Thymus (tissue), 11 donors: ENCODE data around the gene SCT. TPM values are rescaled to one million over a fixed set of nuclear protein-coding genes. Genes with fewer than 3 reads are reported as not detected.

Experiments used
- DNase-seq, 9 donors: peaks; one replicate each; pipeline ENCODE4 v3.0.0-alpha.2; 2013; ENCODE audit warnings: low spot score in 9 of 9, low read depth in 6 of 9, missing footprints in 1 of 9
- H3K27ac ChIP-seq, 2 donors: one replicate each; pipeline ENCODE4 v1.5.1; 2013; ENCODE audit warnings: control low read depth in 1 of 2, low read depth in 1 of 2, low read length in 1 of 2, mild to moderate bottlenecking in 1 of 2, moderate library complexity in 1 of 2
- H3K27me3 ChIP-seq, 2 donors: one replicate each; pipeline ENCODE4 v1.5.1; 2013; ENCODE audit warnings: low read length in 1 of 2; ENCODE audit not compliant: control insufficient read depth in 2 of 2, insufficient read depth in 1 of 2
- H3K36me3 ChIP-seq, 2 donors: one replicate each; pipeline ENCODE4 v1.5.1; 2013; ENCODE audit warnings: low read length in 1 of 2, mild to moderate bottlenecking in 1 of 2, moderate library complexity in 1 of 2; ENCODE audit not compliant: control insufficient read depth in 2 of 2, insufficient read depth in 2 of 2
- H3K4me1 ChIP-seq, 2 donors: one replicate each; pipeline ENCODE4 v1.5.1; 2013; ENCODE audit warnings: low read length in 2 of 2; ENCODE audit not compliant: control insufficient read depth in 2 of 2, insufficient read depth in 2 of 2
- H3K4me3 ChIP-seq, 2 donors: one replicate each; pipeline ENCODE4 v1.5.1; 2013; ENCODE audit warnings: low read length in 2 of 2, control low read depth in 1 of 2, mild to moderate bottlenecking in 1 of 2
- H3K9me3 ChIP-seq, 2 donors: one replicate each; pipeline ENCODE4 v1.5.1; 2013; ENCODE audit warnings: low read length in 1 of 2, mild to moderate bottlenecking in 1 of 2; ENCODE audit not compliant: control insufficient read depth in 2 of 2, insufficient read depth in 1 of 2
- WGBS: extraction: QIAGEN DNeasy Blood & Tissue Kit; methylation state at CpG from one replicate; pipeline ENCODE4 v1.1.7; 2013; 5-methylcytosine and 5-hydroxymethylcytosine counted together
- polyA plus RNA-seq: library from polyadenylated mRNA; stranded (reverse); fragments of 200-250 nt; gene quantifications from one replicate; pipeline ENCODE4 v1.2.3, GENCODE V29; 2013
- total RNA-seq: library from RNA; stranded (reverse); fragments of 120-200 nt; gene quantifications from one replicate; pipeline ENCODE4 v1.2.4, GENCODE V29; 2013
- donor health status: healthy.

SCT gene
- total and polyA plus RNA-seq, 2 donors = 0.19 to 0.25 TPM

GRCh38 chr11:607971-608659 is 18.9 kb downstream of the SCT start:
- DNase-seq = no peak
- Histone ChIP-seq H3K27ac (no peak overlapping the region), H3K4me3 (no peak overlapping the region), H3K9me3 (no peaks in the 10 kb centered on the region), H3K27me3 (no peaks in the 10 kb centered on the region), H3K4me1 (no peaks in the 10 kb centered on the region), H3K36me3 (peaks cover 97 to 100% of the 10 kb centered on the region in 2 donors)
- 97% methylated on average over 45 of the region's 45 CpGs for WGBS

GRCh38 chr11:607020-607780 is 19.8 kb downstream of the SCT start:
- Histone ChIP-seq H3K27me3 (no peaks in the 10 kb centered on the region), H3K4me3 (no peak overlapping the region), H3K27ac (no peak overlapping the region), H3K36me3 (peaks cover 91 to 100% of the 10 kb centered on the region in 2 donors), H3K4me1 (no peaks in the 10 kb centered on the region), H3K9me3 (no peaks in the 10 kb centered on the region)
- DNase-seq = no peak
- 97% methylated on average over 35 of the region's 35 CpGs for WGBS

- H3K4me1 ChIP-seq = no peaks in the 10 kb centered on the region
- no peak overlapping the region for H3K27ac ChIP-seq
- no peaks in the 10 kb centered on the region for H3K9me3 ChIP-seq
- H3K27me3 ChIP-seq = no peaks in the 10 kb centered on the region
- WGBS = 97% methylated on average over 19 of the region's 19 CpGs
- no peak overlapping the region for H3K4me3 ChIP-seq
- DNase-seq = no peak
- H3K36me3 ChIP-seq = peaks cover 93 to 100% of the 10 kb centered on the region in 2 donors
Measured at GRCh38 chr11:606245-606644, 20.7 kb downstream of the SCT start.

- Histone ChIP-seq H3K36me3 (peaks cover 89 to 92% of the 10 kb centered on the region in 2 donors), H3K9me3 (no peaks in the 10 kb centered on the region), H3K4me3 (no peak overlapping the region), H3K4me1 (no peaks in the 10 kb centered on the region), H3K27ac (no peak overlapping the region), H3K27me3 (no peaks in the 10 kb centered on the region)
- no peak for DNase-seq
- WGBS = 98% methylated on average over 33 of the region's 33 CpGs
Measured at GRCh38 chr11:605286-606129, 21.5 kb downstream of the SCT start.

- H3K27me3 ChIP-seq = no peaks in the 10 kb centered on the region
- no peak overlapping the region for H3K4me3 ChIP-seq
- H3K27ac ChIP-seq = no peak overlapping the region
- 97% methylated on average over 13 of the region's 13 CpGs for WGBS
- no peaks in the 10 kb centered on the region for H3K4me1 ChIP-seq
- H3K36me3 ChIP-seq = peaks cover 86 to 89% of the 10 kb centered on the region in 2 donors
- no peak for DNase-seq
- no peaks in the 10 kb centered on the region for H3K9me3 ChIP-seq
Measured at GRCh38 chr11:603154-603553, 23.8 kb downstream of the SCT start.

- peaks cover 86 to 89% of the 10 kb centered on the region in 2 donors for H3K36me3 ChIP-seq
- no peak overlapping the region for H3K27ac ChIP-seq
- no peak for DNase-seq
- 97% methylated on average over 23 of the region's 23 CpGs for WGBS
- no peaks in the 10 kb centered on the region for H3K4me1 ChIP-seq
- no peaks in the 10 kb centered on the region for H3K9me3 ChIP-seq
- H3K27me3 ChIP-seq = no peaks in the 10 kb centered on the region
- H3K4me3 ChIP-seq = no peak overlapping the region
Measured at GRCh38 chr11:601573-602245, 25.3 kb downstream of the SCT start.

GRCh38 chr11:598005-598680 is 28.8 kb downstream of the SCT start:
- Histone ChIP-seq H3K27ac (no peak overlapping the region), H3K4me1 (no peaks in the 10 kb centered on the region), H3K9me3 (no peaks in the 10 kb centered on the region), H3K4me3 (no peak overlapping the region), H3K36me3 (peaks cover 79 to 86% of the 10 kb centered on the region in 2 donors), H3K27me3 (no peaks in the 10 kb centered on the region)
- no peak for DNase-seq
- 95% methylated on average over 30 of the region's 30 CpGs for WGBS

- no peak for DNase-seq
- no peaks in the 10 kb centered on the region for H3K27me3 ChIP-seq
- H3K4me3 ChIP-seq = no peak overlapping the region
- no peak overlapping the region for H3K27ac ChIP-seq
- H3K36me3 ChIP-seq = peaks cover 84 to 86% of the 10 kb centered on the region in 2 donors
- H3K9me3 ChIP-seq = no peaks in the 10 kb centered on the region
- H3K4me1 ChIP-seq = no peaks in the 10 kb centered on the region
- WGBS = 97% methylated on average over 29 of the region's 29 CpGs
Measured at GRCh38 chr11:597166-597725, 29.7 kb downstream of the SCT start.
